SK-N-SH treated with all-trans-retinoic acid at 6 μM for 48 hours (cell line): ENCODE data around the gene BIN1.

Experiments used
- ATAC-seq: fragments of 200-7000 bp; cut with Tn5 transposase; 3 replicates; pipeline ENCODE4 v1.9.1; 2020; ENCODE audit warnings: mild to moderate bottlenecking, moderate library complexity
- BACH2 ChIP-seq: fragments of 250-450 bp; sonication (Bioruptor Pico); IDR thresholded peaks from 2 replicates; pipeline ENCODE4 v1.9.0; 2021; ENCODE audit warnings: mild to moderate bottlenecking, borderline replicate concordance
- CREB5 ChIP-seq: fragments of 250-450 bp; sonication (Bioruptor Pico); IDR thresholded peaks from 2 replicates; pipeline ENCODE4 v1.5.1; 2020; ENCODE audit warnings: low read depth, mild to moderate bottlenecking, moderate library complexity
- CSDC2 ChIP-seq: fragments of 250-450 bp; sonication (Bioruptor Pico); IDR thresholded peaks from 2 replicates; pipeline ENCODE4 v1.5.0; 2020; ENCODE audit warnings: mild to moderate bottlenecking, moderate library complexity
- CSRNP3 ChIP-seq: fragments of 250-450 bp; sonication (Bioruptor Pico); IDR thresholded peaks from 2 replicates; pipeline ENCODE4 v1.5.1; 2021; ENCODE audit warnings: mild to moderate bottlenecking, moderate library complexity
- ESRRG ChIP-seq: fragments of 250-450 bp; sonication (Bioruptor Pico); IDR thresholded peaks from 2 replicates; pipeline ENCODE4 v1.6.1; 2021; ENCODE audit warnings: mild to moderate bottlenecking
- GLIS3 ChIP-seq: fragments of 250-450 bp; sonication (Bioruptor Pico); IDR thresholded peaks from 2 replicates; pipeline ENCODE4 v1.5.0; 2020; ENCODE audit warnings: mild to moderate bottlenecking, moderate library complexity
- ISL1 ChIP-seq: fragments of 250-450 bp; sonication (Bioruptor Pico); IDR thresholded peaks from 2 replicates; pipeline ENCODE4 v2.1.2; 2022; ENCODE audit warnings: mild to moderate bottlenecking, moderate library complexity
- OSR1 ChIP-seq: fragments of 250-450 bp; sonication (Bioruptor Pico); IDR thresholded peaks from 2 replicates; pipeline ENCODE4 v1.8.0; 2022; ENCODE audit warnings: moderate library complexity, mild to moderate bottlenecking, inconsistent platforms
- PATZ1 ChIP-seq: fragments of 250-450 bp; sonication (Bioruptor Pico); IDR thresholded peaks from 2 replicates; pipeline ENCODE4 v1.8.0; 2020; ENCODE audit warnings: mild to moderate bottlenecking, moderate library complexity, borderline replicate concordance
- POU6F1 ChIP-seq: fragments of 250-450 bp; sonication (Bioruptor Pico); IDR thresholded peaks from 2 replicates; pipeline ENCODE4 v1.8.0; 2021; ENCODE audit warnings: low read depth, mild to moderate bottlenecking, moderate library complexity, borderline replicate concordance
- PPARA ChIP-seq: fragments of 250-450 bp; sonication (Bioruptor Pico); IDR thresholded peaks from 2 replicates; pipeline ENCODE4 v1.5.0; 2020; ENCODE audit warnings: mild to moderate bottlenecking, borderline replicate concordance
- RARB ChIP-seq: fragments of 250-450 bp; sonication (Bioruptor Pico); IDR thresholded peaks from 2 replicates; pipeline ENCODE4 v1.8.0; 2021; ENCODE audit warnings: mild to moderate bottlenecking, moderate library complexity
- SNAI2 ChIP-seq: fragments of 250-450 bp; sonication (Bioruptor Pico); IDR thresholded peaks from 2 replicates; pipeline ENCODE4 v1.5.0; 2020; ENCODE audit warnings: mild to moderate bottlenecking, moderate library complexity
- TCF4 ChIP-seq: fragments of 250-450 bp; sonication (Bioruptor Pico); IDR thresholded peaks from 2 replicates; pipeline ENCODE4 v1.8.0; 2021; ENCODE audit warnings: mild to moderate bottlenecking, moderate library complexity, borderline replicate concordance
- TOX ChIP-seq: fragments of 250-450 bp; sonication (Bioruptor Pico); IDR thresholded peaks from 2 replicates; pipeline ENCODE4 v1.8.0; 2021; ENCODE audit warnings: mild to moderate bottlenecking, moderate library complexity, borderline replicate concordance
- TSHZ2 ChIP-seq: fragments of 250-450 bp; sonication (Bioruptor Pico); IDR thresholded peaks from 2 replicates; pipeline ENCODE4 v1.5.0; 2020; ENCODE audit warnings: mild to moderate bottlenecking, moderate library complexity
- ZC3H10 ChIP-seq: fragments of 250-450 bp; sonication (Bioruptor Pico); IDR thresholded peaks from 2 replicates; pipeline ENCODE4 v1.5.1; 2021; ENCODE audit warnings: mild to moderate bottlenecking, moderate library complexity
- ZFP3 ChIP-seq: fragments of 250-450 bp; sonication (Bioruptor Pico); IDR thresholded peaks from 2 replicates; pipeline ENCODE4 v1.5.0; 2020; ENCODE audit warnings: mild to moderate bottlenecking, moderate library complexity
- ZFP30 ChIP-seq: fragments of 450-650 bp; formaldehyde crosslinking; IDR thresholded peaks from 2 replicates; pipeline ENCODE4 v1.5.0; 2022; ENCODE audit warnings: mild to moderate bottlenecking, moderate library complexity
- ZNF565 ChIP-seq: fragments of 450-650 bp; formaldehyde crosslinking; conservative IDR thresholded peaks from 2 replicates; pipeline ENCODE4 v1.5.0; 2020; ENCODE audit warnings: low read depth, mild to moderate bottlenecking, moderate library complexity
- ZNF70 ChIP-seq: fragments of 450-650 bp; formaldehyde crosslinking; IDR thresholded peaks from 2 replicates; pipeline ENCODE4 v1.5.0; 2020; ENCODE audit warnings: mild to moderate bottlenecking, moderate library complexity
- ZNF8 ChIP-seq: fragments of 450-650 bp; formaldehyde crosslinking; IDR thresholded peaks from 2 replicates; pipeline ENCODE4 v1.5.0; 2020; ENCODE audit warnings: mild to moderate bottlenecking, moderate library complexity

BIN1 gene

GRCh38 chr2:127130421-127130820, 23.5 kb upstream of the BIN1 start:
- ATAC-seq: no peak

GRCh38 chr2:127129937-127130336, 23.0 kb upstream of the BIN1 start:
- no peak for ATAC-seq
- TF ChIP-seq TCF4 (CRISPR knock-in tag): no peak
- TF ChIP-seq BACH2: no peak
- no peak for TF ChIP-seq ZNF8 (CRISPR knock-in tag)
- no peak for TF ChIP-seq ISL1 (CRISPR knock-in tag)
- no peak for TF ChIP-seq ZFP30 (CRISPR knock-in tag)
- no peak for TF ChIP-seq ZNF70 (CRISPR knock-in tag)

More at GRCh38 chr2:127130421-127130820, 23.5 kb upstream of the BIN1 start:
- no peak for TF ChIP-seq TOX (CRISPR knock-in tag)
- TF ChIP-seq ZC3H10 (CRISPR knock-in tag): no peak
- no peak for TF ChIP-seq POU6F1
- TF ChIP-seq TCF4 (CRISPR knock-in tag): no peak
- TF ChIP-seq GLIS3 (CRISPR knock-in tag): no peak
- no peak for TF ChIP-seq ISL1 (CRISPR knock-in tag)
- no peak for TF ChIP-seq ESRRG
- no peak for TF ChIP-seq PATZ1
- TF ChIP-seq CSRNP3: no peak
- no peak for TF ChIP-seq PPARA (CRISPR knock-in tag)
- no peak for TF ChIP-seq SNAI2 (CRISPR knock-in tag)
- no peak for TF ChIP-seq ZNF70 (CRISPR knock-in tag)
- TF ChIP-seq BACH2: no peak
- TF ChIP-seq OSR1 (CRISPR knock-in tag): no peak
- no peak for TF ChIP-seq ZFP3
- no peak for TF ChIP-seq CSDC2 (CRISPR knock-in tag)
- no peak for TF ChIP-seq CREB5
- no peak for TF ChIP-seq ZFP30 (CRISPR knock-in tag)
- TF ChIP-seq, all 23 proteins: peak for 0

- ATAC-seq: peak; percentile 62; the same call in 2 of the 3 replicates
Measured at GRCh38 chr2:127128445-127128904, 21.5 kb upstream of the BIN1 start.

More at GRCh38 chr2:127128445-127128904, 21.5 kb upstream of the BIN1 start:
- TF ChIP-seq POU6F1: no peak
- no peak for TF ChIP-seq RARB (CRISPR knock-in tag)
- no peak for TF ChIP-seq TSHZ2 (CRISPR knock-in tag)
- no peak for TF ChIP-seq PATZ1
- no peak for TF ChIP-seq ZFP3
- TF ChIP-seq CSDC2 (CRISPR knock-in tag): no peak
- TF ChIP-seq SNAI2 (CRISPR knock-in tag): no peak
- no peak for TF ChIP-seq ZNF8 (CRISPR knock-in tag)
- TF ChIP-seq ESRRG: no peak
- TF ChIP-seq ZNF565 (CRISPR knock-in tag): no peak
- no peak for TF ChIP-seq TOX (CRISPR knock-in tag)
- TF ChIP-seq BACH2: no peak
- TF ChIP-seq ZFP30 (CRISPR knock-in tag): no peak
- TF ChIP-seq ZC3H10 (CRISPR knock-in tag): no peak
- TF ChIP-seq GLIS3 (CRISPR knock-in tag): no peak
- TF ChIP-seq CSRNP3: no peak
- no peak for TF ChIP-seq PPARA (CRISPR knock-in tag)
- no peak for TF ChIP-seq ZNF70 (CRISPR knock-in tag)
- TF ChIP-seq ISL1 (CRISPR knock-in tag): no peak
- TF ChIP-seq, all 23 proteins: peak for 0
